NB4 (cell line): ENCODE results near the gene CAMK2G.

Experiments used
- DNase-seq: peaks from one replicate; pipeline ENCODE4 v3.0.0; 2010; ENCODE audit warnings: low read depth
- H3K4me3 ChIP-seq: one replicate; pipeline ENCODE4 v1.5.1; 2011; ENCODE audit warnings: mild to moderate bottlenecking, low read depth, low read length, moderate library complexity
- CTCF ChIP-seq: IDR thresholded peaks from one replicate; pipeline ENCODE4 v1.5.1; 2012; ENCODE audit warnings: low read depth, low read length
- MYC ChIP-seq: IDR thresholded peaks from 2 replicates; pipeline ENCODE4 v1.6.1; 2011; ENCODE audit warnings: low read depth, low read length
- POLR2A ChIP-seq: IDR thresholded peaks from 2 replicates; pipeline ENCODE4 v1.6.1; 2011; ENCODE audit warnings: mild to moderate bottlenecking; ENCODE audit not compliant: insufficient read length; ENCODE audit errors: extremely low read depth
- TF ChIP-seq, protein P1 (sequence below): IDR thresholded peaks from 2 replicates; pipeline ENCODE4 v1.6.1; 2011; ENCODE audit warnings: low read depth, low read length

CAMK2G gene

DNA sequence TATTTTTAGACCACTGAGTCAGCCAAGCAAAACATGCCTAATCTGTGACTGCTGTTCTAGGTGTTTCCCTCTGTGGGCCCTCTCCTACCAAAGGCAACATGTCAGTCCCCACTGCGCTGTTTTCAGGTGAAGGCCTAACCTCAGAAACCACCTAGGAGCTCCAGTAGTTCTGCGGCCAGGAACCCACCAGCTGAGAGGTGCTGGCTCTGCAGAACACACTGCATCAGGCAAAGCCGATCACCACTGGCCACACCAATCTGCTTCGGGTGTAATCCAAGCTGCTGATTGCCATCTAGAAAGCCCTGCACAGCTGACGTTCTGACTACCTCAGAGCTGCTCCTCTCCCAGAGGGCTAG lies 14.9 kb downstream of the CAMK2G start:
- TF ChIP-seq CTCF (no peak), MYC (no peak), POLR2A (no peak)
- TF ChIP-seq, protein P1, sequence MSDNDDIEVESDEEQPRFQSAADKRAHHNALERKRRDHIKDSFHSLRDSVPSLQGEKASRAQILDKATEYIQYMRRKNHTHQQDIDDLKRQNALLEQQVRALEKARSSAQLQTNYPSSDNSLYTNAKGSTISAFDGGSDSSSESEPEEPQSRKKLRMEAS, result no peak
- H3K4me3 ChIP-seq, result no peak overlapping the region
- DNase-seq, result no peak

GRCh38 chr10:73858750-73859427 lies 15.5 kb downstream of the CAMK2G start:
- no peak for TF ChIP-seq CTCF
- no peak for TF ChIP-seq POLR2A
- TF ChIP-seq MYC, result no peak
- TF ChIP-seq, protein P1, result no peak
- H3K4me3 ChIP-seq, result no peak overlapping the region
- no peak for DNase-seq

GRCh38 chr10:73858013-73858708 lies 16.2 kb downstream of the CAMK2G start:
- TF ChIP-seq POLR2A (no peak), CTCF (no peak), MYC (no peak)
- TF ChIP-seq, protein P1, result no peak
- DNase-seq, result no peak
- H3K4me3 ChIP-seq, result no peak overlapping the region

DNA sequence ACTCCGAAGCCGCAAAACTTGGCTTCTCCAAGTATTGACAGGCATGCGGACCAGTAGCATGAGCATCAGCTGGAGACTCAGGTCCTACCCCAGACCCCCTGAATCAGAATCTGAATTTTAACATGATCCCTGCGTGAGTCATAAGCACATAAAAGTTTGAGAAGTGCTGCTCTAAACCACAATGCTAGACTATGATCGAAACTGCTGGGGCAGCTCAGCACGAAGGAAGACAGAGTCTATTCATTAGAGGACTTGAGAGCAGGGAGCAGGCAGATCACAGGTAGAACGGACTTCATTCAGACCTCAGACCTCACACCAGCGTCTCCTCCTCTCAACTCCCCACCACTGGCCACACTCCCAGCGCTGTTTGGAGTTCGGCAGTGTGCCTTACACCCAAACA lies 16.9 kb downstream of the CAMK2G start:
- DNase-seq, result no peak
- H3K4me3 ChIP-seq, result no peak overlapping the region
- TF ChIP-seq, protein P1, result no peak
- no peak for TF ChIP-seq MYC
- no peak for TF ChIP-seq POLR2A

DNA sequence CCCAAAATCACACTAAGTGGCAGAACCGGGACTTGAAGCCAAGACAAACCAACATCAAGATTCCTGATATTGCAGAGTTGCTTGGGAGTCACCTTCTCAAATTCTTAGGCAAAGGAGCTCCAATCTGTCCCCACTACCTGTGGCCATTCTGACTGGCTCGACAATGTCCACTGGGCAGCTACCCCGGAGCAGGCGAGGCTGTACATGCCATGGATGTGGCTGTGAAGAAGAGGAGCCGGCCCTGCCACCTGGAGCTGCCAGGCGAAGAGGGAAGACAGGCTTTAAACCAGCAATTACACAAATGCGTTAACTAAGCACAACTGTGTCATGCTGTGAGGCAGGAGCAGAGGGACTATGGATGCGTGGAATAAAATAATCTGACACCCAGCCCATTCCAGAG lies 18.1 kb downstream of the CAMK2G start:
- no peak for DNase-seq
- no peak overlapping the region for H3K4me3 ChIP-seq
- TF ChIP-seq, protein P1, result no peak
- TF ChIP-seq CTCF, result no peak
- TF ChIP-seq MYC, result no peak
- no peak for TF ChIP-seq POLR2A

- H3K4me3 ChIP-seq, result no peak overlapping the region
- DNase-seq, result no peak
- TF ChIP-seq, protein P1, result no peak
- TF ChIP-seq CTCF (no peak), MYC (no peak), POLR2A (no peak)
Measured at GRCh38 chr10:73855413-73855812, 18.9 kb downstream of the CAMK2G start.
